Activated CD4-positive, alpha-beta T cell treated with anti-CD3 and anti-CD28 coated beads for 1 hour (primary cell): ENCODE measurements around the gene ITGBL1.
"Not testable (repeated sequence)": the region's sequence is repeated elsewhere in the genome, so short reads cannot be mapped to it uniquely, and the experiment has no call there.

Experiments used
- DNase-seq: peaks from one replicate; pipeline ENCODE4 v3.0.0-alpha.2; 2020

The ITGBL1 gene

DNA sequence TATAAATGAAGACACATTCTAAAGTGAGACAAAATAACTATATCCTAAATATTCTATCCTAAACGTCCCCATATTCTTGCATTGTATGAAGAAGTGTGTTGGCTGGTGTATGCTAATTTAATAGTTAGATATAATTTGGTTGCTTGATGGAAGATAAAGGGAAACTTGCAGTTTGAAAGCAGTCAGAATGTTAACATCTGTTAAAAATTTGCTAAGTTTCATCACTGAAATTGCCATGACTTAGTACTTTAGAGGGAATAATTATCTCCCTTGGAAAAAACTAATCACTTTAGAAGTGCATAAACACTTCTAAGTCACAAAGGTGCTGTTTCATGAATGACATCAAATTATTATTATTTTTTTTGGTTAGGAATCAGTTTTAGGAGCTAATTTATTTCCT, 61.6 kb downstream of the ITGBL1 start:
- DNase-seq, result no peak

DNA sequence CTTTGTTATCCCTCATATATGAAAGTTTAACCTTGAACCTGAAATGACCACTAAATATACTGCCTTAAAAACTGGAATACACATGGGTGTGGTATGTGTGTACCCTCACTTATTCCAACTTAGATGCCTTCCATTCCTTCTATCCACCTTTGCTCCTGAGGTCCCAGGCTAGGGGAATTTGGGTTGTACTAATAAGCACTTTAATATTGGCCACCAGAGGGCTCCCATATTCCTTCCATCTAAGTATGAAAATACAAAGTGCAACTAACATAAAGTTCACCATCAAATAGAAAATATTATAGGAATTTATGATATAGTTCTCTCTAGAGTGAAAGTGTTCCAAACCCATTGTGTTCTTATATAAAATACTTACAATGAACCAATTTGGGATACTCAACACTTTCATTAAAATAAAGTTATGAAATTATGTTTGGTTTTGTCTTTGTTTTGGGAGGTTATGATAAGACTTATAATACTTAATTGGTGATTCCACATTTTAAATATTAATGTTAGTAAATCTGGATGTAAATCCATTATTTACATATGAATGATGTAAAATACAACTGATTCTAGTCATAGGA, 62.3 kb downstream of the ITGBL1 start:
- no peak for DNase-seq

DNA sequence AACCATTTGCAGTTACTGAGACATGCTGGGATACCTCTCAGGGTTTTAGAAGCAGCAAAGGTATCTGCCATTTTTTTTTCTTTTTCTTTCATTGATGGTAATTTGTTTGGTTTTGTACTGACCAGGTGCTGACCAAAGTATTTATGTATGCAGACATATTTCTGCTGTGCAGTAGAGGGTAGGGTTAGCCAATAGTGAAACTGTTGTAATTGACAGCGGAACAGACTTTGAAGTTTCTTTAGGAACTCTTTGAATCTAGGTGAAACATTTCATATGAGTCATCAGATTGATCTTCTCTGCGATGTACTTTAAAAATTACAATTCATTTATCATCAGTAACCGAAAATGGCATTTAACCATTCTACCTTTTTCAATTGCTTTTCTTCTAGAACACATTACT, 63.0 kb downstream of the ITGBL1 start:
- no peak for DNase-seq

DNA sequence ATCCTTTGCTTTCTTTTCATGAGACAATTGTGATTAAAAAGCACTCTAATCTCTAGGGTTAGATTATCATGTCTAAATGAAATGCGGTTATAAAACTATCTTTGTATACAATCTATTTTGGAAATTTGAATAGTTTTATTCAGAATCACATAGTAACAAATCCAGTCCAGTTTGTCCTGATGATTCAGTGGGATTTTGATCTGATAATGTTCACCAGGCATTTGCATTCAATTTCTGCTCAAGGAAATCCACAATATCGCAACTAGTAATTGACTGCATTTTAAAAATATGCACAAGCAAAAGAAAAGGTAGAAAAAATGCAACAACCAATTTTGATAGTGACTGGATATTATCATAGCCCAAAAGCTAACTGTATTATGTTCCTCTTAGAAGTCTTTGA, 63.8 kb downstream of the ITGBL1 start:
- no peak for DNase-seq

DNA sequence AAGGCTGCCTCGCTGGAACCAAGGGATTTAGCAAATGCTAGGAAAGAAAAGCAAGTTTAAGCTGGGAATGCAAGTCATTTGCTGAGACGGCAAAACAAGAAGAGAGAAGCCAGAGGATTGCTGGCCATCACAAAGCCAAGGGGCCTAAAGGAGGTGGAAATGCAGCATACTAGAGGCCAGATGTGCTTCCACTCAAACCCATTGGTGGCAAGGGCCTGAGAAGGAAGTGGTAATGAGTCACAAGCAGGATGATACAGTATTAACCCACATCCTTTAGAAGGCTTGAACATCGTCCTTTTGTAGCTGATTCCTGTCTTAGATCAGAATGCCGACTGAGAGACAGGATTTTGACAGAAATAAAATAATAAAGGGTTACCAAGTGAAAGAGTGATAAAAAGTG, 68.2 kb downstream of the ITGBL1 start:
- DNase-seq, result no peak

DNA sequence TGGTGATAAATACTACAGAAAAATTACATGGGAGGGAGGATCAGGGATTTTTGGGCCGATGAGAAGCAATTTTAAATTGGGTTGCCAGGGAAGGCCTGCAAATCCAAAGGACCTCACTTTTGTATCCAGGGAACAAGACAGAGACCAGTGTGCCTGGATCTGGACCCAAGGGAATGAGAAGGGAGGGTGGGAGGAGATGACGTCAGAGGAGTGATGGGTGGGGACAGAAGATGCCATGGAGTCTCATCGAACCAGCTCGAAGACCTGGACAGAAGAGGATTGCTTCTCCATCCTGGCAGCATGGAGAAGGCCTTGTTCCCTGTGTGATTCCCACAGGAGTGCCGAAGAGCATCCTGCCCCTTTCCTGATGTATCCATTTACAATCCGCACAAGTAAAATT, 68.9 kb downstream of the ITGBL1 start:
- no peak for DNase-seq

DNA sequence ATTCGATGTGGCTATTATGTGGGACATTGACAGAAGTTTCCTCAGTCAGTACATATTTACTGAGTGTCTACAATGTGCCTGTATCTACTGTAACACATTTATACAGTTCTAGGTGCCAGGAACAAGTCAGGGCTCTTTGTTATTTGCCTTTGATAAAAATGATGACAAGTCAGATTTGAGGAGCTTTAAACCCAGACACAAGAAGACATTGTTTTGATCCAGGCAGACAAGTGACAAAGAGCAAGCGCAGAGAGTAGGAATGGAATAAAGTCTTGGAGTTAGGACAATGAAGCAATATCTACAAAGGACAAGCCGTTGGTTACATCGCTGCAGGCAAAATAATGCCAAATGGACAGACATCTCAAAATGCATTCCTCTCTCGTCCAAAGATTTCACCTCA, 70.1 kb downstream of the ITGBL1 start:
- DNase-seq, result no peak

DNA sequence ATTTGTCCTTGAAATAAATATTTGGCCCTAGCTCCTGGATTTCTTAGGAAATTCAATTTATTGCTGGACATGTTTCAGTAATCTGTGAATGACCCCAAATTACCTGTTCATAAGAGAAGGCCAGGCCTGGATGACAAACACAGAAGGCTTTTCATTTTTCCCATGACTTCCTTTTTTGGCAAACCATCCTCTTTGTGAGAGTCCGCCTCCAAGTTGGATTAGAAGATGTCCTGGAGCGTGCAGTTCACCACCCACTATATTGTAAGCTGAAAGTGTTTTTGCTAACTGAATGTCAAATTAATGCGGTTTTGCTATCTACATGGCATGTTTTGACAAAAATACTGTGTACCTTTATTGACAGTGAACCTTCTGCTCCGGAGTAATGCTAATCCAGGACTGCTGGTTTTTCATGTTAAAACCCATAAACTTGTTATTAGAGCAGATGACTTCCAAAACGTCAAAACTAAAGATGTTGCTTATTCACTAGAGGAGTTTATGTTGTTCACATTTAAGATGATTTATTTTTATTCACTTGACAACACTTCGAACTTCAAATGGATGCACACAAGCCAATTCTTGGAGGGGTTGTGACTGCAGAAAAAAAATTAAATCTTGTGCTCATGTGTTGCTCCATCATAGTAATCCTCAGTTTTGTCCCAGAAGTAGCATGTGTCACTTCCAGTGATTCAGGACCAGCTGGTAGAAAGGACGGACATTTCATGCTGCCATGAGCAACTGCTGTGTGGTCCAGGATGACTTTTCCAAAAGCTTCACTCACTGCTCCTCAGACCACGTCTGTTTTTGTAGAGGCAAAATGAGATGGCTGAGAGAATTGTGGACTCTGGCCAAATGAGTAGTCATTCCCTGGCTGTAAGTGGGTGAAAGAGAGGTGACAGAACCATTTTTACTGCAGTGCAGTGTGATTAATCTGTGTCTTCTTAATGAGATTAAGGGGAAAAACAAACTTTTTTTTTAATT, 71.0 kb downstream of the ITGBL1 start:
- DNase-seq, result no peak

DNA sequence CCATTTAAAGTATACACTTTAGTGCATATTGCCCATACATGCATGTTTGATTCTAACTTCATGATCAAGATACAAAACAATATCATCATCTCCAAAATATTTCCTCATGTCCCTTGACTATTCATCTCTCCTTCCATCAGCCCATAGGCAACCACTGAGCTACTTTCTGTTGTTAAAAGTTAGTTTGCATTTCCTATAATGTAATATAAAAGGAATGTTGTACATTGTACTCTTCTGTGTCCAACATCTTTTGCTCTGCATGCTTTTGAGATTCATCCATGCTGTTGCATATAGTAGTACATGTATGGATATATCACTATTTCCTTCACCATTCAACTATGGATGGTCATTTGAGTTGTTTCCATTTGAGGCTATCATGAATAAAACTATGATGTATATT, 74.7 kb downstream of the ITGBL1 start:
- DNase-seq, result no peak

DNA sequence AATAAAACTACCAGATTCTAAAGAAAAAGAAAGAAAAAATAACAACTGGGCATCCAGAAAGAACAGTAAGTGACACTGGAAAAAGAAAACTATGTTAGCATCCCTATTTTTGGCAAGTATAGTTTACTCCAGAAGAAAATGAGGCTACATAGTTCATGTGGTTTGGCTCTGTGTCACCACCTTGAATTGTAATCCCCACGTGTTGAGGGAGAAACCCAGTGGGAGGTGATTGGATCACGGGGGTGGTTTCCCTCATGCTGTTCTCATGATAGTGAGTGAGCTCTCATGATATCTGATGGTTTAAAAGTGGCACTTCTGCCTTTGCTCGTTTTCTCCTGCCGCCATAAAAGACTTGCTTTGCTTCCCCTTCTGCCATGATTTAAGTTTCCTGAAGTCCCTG, 76.9 kb downstream of the ITGBL1 start:
- DNase-seq, result no peak

DNA sequence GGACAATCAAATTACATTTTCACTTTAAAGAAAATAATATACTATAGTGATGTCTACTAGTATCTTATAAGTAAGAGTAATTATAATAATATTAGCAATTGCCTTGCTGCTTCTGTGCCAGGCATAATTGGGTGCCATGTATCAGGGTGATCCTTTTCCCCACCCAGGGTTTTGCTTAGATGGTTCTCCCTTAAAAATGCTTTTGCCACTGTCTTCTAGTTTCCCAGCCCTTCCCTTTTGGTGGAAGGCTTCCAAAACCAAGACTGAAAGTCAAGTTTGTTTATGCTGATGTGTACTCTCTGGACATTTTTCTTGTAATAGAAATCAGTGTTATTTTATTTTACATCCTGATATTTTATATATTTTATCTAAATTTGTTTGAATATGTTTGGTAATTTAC, 77.8 kb downstream of the ITGBL1 start:
- no peak for DNase-seq

DNA sequence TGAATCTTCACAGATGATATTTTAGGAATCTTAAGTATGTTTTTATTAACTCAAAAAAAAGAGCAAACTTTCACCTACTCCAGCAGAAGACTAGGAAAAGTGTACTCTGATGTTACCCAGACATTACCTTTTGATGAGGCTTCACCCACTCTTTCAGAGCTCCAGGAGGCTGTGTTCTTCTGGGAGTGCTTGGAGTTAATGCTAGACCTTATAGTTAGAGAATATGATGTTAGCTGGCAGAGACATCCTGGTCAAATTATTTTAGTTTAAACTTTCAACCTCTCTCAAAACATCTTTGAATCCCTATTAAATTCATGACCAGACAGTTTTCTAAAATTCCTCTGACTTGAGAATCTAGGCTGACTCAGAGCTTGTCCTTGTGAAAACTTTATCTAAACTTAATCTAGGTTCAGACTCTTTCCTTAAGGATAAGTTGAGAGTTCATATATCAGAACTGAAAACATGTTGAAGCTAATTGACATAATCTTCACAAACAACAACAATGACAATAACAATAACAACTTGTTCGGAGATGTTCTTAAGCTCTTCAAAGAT, 82.8 kb downstream of the ITGBL1 start:
- no peak for DNase-seq

DNA sequence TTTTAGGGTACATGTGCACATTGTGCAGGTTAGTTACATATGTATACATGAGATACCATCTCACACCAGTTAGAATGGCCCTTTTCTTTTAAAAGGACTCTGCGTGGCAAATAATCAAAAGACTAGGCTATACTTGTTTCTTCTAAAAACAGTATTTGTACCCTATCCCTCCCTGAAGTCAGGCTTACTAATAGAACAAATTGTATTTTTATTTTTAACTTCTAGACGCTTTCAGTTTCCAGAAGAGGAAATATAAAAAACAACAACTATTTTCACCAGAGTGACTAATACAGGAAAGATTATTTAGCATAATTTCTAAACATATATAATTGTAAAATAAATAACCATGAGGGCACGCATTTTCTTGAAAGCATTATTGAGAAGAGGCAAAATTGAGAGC, 83.6 kb downstream of the ITGBL1 start:
- no peak for DNase-seq

DNA sequence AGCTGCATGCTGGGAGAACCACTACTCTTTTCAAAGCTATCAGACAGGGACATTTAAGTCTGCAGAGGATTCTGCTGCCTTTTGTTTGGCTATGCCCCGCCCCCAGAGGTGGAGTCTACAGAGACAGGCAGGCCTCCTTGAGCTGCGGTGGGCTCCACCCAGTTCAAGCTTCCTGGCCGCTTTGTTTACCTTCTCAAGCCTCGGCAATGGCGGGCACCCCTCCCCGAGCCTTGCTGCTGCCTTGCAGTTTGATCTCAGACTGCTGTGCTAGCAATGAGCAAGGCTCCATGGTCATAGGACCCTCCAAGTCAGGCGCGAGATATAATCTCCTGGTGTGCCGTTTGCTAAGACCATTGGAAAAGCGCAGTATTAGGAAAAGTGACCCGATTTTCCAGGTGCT, 92.1 kb downstream of the ITGBL1 start:
- DNase-seq, result not testable (repeated sequence)

DNA sequence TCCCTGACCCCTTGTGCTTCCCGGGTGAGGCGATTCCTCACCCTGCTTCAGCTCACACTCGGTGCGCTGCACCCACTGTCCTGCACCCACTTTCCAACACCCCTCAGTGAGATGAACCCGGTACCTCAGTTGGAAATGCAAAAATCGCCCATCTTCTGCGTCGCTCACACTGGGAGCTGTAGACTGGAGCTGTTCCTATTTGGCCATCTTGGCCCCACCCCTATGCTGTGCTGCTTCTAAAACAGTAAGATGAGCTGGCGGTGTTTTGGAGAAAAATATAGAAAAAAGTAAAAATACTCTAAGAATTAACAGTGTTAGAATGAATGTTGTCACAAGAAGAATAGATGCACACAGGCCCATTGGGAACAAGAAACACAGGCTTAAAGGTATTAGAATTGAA, 92.5 kb downstream of the ITGBL1 start:
- no peak for DNase-seq

DNA sequence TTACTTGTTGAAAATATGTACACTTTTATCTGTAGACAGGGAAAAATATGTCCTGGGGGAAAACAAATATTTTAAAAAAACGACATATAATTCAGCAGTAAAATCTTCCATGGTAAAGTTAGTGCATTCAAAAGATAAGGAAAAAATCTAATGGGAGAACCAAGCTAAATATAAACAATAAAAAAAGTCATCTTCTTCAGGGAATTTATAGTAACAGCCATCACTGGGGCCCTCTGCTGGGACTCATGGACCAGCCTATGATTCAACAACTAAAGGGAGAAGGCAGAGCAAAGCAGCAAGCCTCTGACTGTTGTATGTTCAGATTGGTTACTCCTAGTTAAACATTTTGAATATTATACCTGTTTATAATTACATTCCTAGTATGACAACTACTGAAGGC, 93.0 kb downstream of the ITGBL1 start:
- no peak for DNase-seq

DNA sequence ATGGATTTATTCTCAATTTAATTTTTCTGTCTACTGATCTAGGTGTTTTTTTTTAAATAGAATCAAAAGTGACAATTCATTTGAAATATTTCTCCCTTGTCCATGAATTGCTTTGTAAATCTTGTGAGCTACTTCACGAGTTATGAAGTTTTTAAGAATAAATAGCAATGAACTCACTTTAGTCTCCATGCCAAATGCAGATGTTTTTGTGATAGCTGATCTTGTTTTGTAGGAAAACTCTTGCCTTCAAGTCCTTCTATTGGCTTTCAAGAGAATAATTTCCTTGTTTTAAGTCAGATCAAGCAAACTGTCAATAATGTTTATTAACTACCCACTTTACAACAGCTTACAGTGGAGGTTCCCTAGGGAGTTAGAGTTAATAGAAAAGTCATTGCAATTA, 99.8 kb downstream of the ITGBL1 start:
- DNase-seq, result no peak

DNA sequence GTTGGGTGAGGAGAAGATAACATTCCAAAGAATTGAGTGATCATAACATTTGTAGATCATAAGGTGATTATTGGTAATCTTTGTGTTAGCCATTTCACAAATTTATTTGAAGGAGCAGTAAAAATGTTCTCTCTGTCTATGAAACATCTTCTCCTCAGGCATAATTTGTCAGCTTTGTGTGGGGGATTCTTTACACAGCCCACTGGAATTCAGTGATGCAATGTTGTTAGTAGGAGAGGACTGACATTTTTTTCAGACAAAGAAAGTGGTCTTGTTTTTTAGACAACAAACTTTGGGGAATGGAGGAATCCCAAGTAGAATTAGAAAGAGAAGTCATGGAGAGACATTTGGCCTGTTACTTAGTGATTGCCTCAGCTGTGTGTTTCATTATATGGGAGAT, 100.3 kb downstream of the ITGBL1 start:
- no peak for DNase-seq

DNA sequence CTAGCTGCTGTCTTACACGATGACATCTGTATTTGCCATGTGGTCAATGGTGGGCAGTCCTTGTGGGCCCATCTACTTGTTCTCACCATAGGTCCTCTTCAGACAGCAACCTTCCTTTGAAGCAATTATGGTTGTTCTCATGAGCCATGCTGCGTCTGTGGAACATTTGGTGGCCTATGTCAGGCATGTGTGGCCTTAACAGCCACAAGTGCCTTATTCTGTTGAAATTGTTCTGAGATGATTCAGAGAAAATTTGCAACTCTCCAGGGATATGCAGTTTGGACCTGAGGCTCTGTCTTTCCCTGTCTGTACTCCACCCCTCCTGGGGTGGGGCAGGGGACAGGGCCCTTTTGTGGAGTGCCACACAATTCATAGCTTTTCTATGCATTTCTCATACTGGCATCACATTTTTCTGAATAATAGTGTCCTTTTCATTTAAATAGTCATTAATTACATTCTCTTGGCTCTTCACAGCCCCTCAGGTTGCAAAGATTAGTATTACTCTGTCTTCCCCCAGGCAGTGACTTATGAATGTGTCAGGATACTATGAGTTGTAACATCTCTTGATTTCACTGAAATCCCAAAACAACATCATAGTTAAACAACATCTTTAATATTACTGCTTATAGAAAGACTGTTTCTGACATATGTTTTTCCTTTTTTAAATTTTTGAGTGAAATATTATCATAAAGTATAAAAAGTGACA, 102.1 kb downstream of the ITGBL1 start:
- no peak for DNase-seq

DNA sequence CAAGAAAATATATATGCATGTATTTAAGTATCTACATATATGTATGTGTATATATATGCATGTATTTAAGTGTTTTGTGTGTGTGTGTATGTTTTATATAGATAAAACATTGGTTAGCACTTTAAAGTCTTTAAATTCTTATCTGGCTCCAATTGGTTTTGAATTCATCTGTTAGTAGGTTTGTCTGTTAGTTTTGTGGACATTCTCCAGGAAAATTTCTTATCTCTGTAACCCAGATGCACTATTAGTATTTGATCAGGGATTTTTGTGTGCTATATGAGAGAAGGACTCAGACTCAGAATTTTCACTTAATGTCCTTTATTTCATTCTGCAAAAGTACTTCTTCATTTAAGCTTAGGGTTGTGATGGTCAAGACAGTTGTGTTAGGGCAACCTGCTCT, 103.1 kb downstream of the ITGBL1 start:
- no peak for DNase-seq

DNA sequence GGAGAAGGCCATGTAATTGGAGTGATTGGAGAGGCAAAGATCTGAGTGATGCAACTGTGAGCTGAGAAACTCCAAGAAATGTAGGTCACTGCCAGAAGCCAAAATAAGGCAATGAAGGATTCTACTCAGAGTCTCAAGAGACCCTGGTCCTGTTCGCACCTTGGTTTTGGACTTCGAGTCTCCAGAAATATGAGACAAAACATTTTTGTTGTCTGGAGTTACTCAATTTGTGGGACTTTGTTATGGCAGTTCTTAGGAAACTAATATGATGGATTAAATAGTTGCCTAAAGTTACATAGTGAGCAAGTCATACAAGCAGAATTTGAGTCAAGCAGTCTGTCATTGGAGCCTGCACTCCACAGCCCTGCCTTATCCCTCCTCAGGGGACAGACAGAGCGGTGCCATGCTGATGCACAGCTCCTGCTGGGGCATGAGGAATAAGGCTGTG, 104.2 kb downstream of the ITGBL1 start:
- DNase-seq, result no peak

DNA sequence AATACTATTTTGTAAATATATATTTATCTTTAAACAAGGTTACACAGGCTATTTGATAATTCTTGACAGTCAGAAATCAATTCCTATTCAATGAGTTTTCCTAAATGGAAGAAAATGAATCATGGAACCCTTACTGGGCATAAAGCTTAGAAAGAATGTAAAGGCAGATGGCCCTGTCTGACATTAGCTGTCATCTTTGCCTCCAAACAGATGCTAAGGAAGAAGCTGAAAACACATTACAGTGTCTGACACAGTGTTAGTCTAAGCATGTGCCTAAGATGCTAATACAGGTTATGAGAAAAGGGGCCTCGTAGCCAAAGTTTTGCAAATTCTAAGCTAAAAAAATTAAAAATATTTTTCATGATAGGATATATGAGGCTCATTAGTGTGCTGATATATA, 112.8 kb downstream of the ITGBL1 start:
- no peak for DNase-seq

DNA sequence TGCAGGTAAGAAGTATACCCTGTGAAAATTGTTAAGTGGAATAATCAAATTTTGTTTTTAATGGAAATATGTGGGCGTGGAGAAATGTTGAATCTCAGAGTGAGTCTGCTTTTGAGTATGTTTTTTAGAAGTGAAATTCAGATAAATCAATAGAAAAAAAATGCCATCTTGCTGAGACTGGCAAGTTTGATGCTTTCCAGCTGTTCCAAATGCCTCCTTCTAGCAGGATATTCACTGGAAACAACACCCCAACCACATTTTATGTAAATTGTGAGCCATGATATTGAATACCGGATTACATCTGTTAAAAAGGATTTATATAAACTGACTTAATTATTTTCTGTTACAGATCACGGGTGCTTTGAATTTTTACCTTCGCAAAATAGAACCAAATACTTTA, 115.4 kb downstream of the ITGBL1 start:
- no peak for DNase-seq

DNA sequence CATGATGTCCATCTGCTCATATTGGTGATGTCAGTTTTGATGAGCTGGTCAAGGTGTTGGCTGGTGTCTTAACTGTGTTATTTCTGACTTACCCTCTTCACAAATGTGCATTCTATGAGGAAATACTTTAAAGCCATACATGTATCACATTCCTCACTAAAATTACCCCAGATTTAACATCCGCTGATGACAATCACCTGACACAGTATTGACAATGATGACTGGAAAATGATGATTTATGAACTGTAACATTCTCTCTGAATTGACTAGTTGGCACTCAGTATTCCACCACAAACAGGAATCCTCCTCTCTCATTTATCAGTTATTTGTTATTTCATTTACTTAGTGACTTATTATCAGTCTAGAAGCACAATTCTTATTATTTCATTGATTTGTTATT, 117.3 kb downstream of the ITGBL1 start:
- no peak for DNase-seq
